Measurements from ENCODE around the gene ZNF524.

ZNF524 gene

DNA sequence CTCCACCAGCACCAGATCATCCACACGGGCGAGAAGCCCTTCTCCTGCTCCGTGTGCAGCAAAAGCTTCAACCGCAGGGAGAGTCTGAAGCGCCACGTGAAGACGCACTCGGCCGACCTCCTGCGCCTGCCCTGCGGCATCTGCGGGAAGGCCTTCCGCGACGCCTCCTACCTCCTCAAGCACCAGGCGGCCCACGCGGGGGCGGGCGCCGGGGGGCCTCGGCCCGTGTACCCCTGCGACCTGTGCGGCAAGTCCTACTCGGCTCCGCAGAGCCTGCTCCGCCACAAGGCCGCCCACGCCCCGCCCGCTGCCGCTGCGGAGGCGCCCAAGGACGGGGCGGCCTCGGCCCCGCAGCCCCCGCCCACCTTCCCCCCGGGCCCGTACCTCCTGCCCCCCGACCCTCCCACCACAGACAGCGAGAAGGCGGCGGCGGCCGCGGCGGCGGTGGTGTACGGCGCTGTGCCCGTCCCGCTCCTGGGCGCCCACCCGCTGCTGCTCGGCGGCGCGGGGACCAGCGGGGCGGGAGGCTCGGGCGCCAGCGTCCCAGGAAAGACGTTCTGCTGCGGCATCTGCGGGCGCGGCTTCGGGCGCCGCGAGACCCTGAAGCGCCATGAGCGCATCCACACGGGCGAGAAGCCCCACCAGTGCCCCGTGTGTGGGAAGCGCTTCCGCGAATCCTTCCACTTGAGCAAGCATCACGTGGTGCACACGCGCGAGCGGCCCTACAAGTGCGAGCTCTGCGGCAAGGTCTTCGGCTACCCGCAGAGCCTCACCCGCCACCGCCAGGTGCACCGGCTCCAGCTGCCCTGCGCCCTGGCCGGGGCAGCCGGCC lies 14.8 kb downstream of the ZNF524 start:
- no peak for DNase-seq (ENCODE audit: low read depth)
- TF ChIP-seq CTCF (IDR thresholded peaks at IDR 0.05; ENCODE audit: insufficient read depth, low read depth, low read length, missing control alignments), result no peak
- H3K4me3 ChIP-seq (ENCODE audit: low read depth, low read length), result no peak overlapping the region

- no peak for TF ChIP-seq CTCF (IDR thresholded peaks at IDR 0.05; ENCODE audit: insufficient read depth, low read depth, low read length, missing control alignments)
- H3K4me3 ChIP-seq (ENCODE audit: low read depth, low read length), result no peak overlapping the region
- DNase-seq (ENCODE audit: low read depth), result no peak
Observed at GRCh38 chr19:55615543-55616394, 15.7 kb downstream of the ZNF524 start.

- no peak for DNase-seq (ENCODE audit: low read depth)
- no peak overlapping the region for H3K4me3 ChIP-seq (ENCODE audit: low read depth, low read length)
- TF ChIP-seq CTCF (IDR thresholded peaks at IDR 0.05; ENCODE audit: insufficient read depth, low read depth, low read length, missing control alignments), result no peak
Observed at GRCh38 chr19:55616395-55616875, 16.3 kb downstream of the ZNF524 start.

DNA sequence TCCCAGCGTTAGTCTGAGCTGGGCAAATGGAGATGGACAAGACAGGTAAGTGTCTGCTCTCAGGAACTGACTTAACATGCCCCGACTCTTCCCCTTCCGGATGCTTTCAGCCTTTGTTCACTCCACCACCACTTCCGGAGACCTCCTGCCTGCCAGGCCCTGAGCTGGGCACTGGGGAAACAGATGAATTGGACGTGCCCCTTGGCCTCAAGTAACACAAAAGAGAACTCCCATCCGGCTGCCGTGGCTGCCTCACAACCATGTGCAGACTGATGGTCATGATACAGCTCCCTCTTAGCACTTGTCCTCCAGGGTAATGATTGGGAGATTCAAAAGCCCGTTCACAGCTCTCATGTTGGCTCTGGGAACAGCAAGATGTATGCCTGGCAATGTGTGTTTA lies 17.3 kb downstream of the ZNF524 start:
- no peak for TF ChIP-seq CTCF (IDR thresholded peaks at IDR 0.05; ENCODE audit: insufficient read depth, low read depth, low read length, missing control alignments)
- H3K4me3 ChIP-seq (ENCODE audit: low read depth, low read length), result no peak overlapping the region
- no peak for DNase-seq (ENCODE audit: low read depth)

- no peak for DNase-seq (ENCODE audit: low read depth)
- no peak overlapping the region for H3K4me3 ChIP-seq (ENCODE audit: low read depth, low read length)
- no peak for TF ChIP-seq CTCF (IDR thresholded peaks at IDR 0.05; ENCODE audit: insufficient read depth, low read depth, low read length, missing control alignments)
Observed at GRCh38 chr19:55618426-55618825, 18.3 kb downstream of the ZNF524 start.

DNA sequence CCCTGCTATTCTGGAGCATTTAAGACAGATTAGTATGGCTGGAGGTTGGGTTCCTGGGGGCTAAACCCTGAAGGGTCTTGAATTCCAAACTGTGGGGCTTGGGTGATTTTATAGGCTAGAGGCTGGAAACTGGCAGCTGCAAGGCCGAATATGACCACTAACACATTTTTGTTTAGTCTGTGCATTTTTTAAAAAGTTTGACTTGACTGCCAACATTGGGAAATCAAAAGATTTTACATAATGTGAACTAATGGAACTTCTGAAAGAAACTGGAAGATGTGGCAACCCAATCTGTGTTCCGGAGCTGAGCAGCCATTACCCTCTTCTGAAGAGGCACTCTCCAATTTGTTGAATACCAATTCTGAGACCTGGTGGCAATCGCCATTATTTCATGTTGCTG lies 19.2 kb downstream of the ZNF524 start:
- no peak overlapping the region for H3K4me3 ChIP-seq (ENCODE audit: low read depth, low read length)
- TF ChIP-seq CTCF (IDR thresholded peaks at IDR 0.05; ENCODE audit: insufficient read depth, low read depth, low read length, missing control alignments), result no peak
- no peak for DNase-seq (ENCODE audit: low read depth)

Measured in GM12865 (cell line).